ENCODE data around the gene CFAP61. TPM values are rescaled to one million over a fixed set of nuclear protein-coding genes. Genes with fewer than 3 reads are reported as not detected.
A peak's percentile ranks its signal among the peaks of the same experiment; 100 is the strongest.

The CFAP61 gene
- total RNA-seq, 6 donors from 2014 or later: 0.37 to 14.3 (median 6.1) TPM

DNA sequence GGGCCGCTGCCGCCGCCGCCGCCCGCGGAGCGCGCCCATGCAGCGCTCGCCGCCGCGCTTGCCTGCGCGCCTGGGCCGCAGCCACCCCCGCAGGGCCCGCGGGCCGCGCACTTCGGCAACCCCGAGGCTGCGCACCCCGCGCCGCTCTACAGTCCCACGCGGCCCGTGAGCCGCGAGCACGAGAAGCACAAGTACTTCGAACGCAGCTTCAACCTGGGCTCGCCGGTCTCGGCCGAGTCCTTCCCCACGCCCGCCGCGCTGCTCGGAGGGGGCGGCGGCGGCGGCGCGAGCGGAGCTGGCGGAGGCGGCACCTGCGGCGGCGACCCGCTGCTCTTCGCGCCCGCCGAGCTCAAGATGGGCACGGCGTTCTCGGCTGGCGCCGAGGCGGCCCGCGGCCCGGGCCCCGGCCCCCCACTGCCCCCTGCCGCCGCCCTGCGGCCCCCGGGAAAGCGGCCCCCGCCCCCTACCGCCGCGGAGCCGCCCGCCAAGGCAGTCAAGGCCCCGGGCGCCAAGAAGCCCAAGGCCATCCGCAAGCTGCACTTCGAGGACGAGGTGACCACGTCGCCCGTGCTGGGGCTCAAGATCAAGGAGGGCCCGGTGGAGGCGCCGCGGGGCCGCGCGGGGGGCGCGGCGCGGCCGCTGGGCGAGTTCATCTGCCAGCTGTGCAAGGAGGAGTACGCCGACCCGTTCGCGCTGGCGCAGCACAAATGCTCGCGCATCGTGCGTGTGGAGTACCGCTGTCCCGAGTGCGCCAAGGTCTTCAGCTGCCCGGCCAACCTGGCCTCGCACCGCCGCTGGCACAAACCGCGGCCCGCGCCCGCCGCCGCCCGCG, 316.3 kb downstream of the CFAP61 start:
- Histone ChIP-seq H3K4me1 (peaks cover 34 to 56% (median 38%) of the 10 kb centered on the region in 4 donors), H3K9me3 (no peaks in the 10 kb centered on the region), H3K4me3 (peak overlapping the region in 3 of 4 donors; percentile 35 to 37 (median 35)), H3K36me3 (no peaks in the 10 kb centered on the region), H3K27me3 (peaks cover 0 to 76% (median 51%) of the 10 kb centered on the region in 4 donors), H3K27ac (no peak overlapping the region)
- TF ChIP-seq EP300 (IDR thresholded peaks at IDR 0.05): no peak
- no peak for TF ChIP-seq POLR2A (IDR thresholded peaks at IDR 0.05)
- TF ChIP-seq CTCF (IDR thresholded peaks at IDR 0.05): no peak
- TF ChIP-seq POLR2AphosphoS5 (IDR thresholded peaks at IDR 0.05): no peak
- ATAC-seq (ENCODE audit: low FRiP score in 2 of 2) (no peak), DNase-seq (peak in 1 of 2 donors; percentile 80)
- WGBS, 2 donors: 2% methylated on average over 22 to 24 of the region's 130 CpGs

- no peaks in the 10 kb centered on the region for H3K9me3 ChIP-seq
- H3K36me3 ChIP-seq: no peaks in the 10 kb centered on the region
- WGBS, 2 donors: 5 to 8% methylated on average over 13 to 41 of the region's 86 CpGs
- TF ChIP-seq POLR2AphosphoS5 (IDR thresholded peaks at IDR 0.05) (no peak), POLR2A (IDR thresholded peaks at IDR 0.05) (no peak), CTCF (IDR thresholded peaks at IDR 0.05) (no peak), EP300 (IDR thresholded peaks at IDR 0.05) (no peak)
- peak overlapping the region in 3 of 4 donors; percentile 35 to 37 (median 35) for H3K4me3 ChIP-seq
- peak in 1 of 2 donors; percentile 82 for DNase-seq
- H3K27ac ChIP-seq: no peak overlapping the region
- no peak for ATAC-seq (ENCODE audit: low FRiP score in 2 of 2)
- H3K27me3 ChIP-seq: peaks cover 0 to 68% (median 43%) of the 10 kb centered on the region in 4 donors
- H3K4me1 ChIP-seq: peaks cover 26 to 47% (median 30%) of the 10 kb centered on the region in 4 donors
Measured at GRCh38 chr20:20369250-20370093, 317.1 kb downstream of the CFAP61 start.

- no peak for ATAC-seq (ENCODE audit: low FRiP score in 2 of 2)
Measured at GRCh38 chr20:20370094-20370575, 317.8 kb downstream of the CFAP61 start.

GRCh38 chr20:20371083-20371482, 318.8 kb downstream of the CFAP61 start:
- no peak for DNase-seq
- no peak for TF ChIP-seq EP300 (IDR thresholded peaks at IDR 0.05)
- no peak overlapping the region for H3K4me3 ChIP-seq
- peaks cover 0 to 54% (median 31%) of the 10 kb centered on the region in 4 donors for H3K27me3 ChIP-seq
- H3K9me3 ChIP-seq: no peaks in the 10 kb centered on the region
- H3K4me1 ChIP-seq: peaks cover 24 to 36% (median 28%) of the 10 kb centered on the region in 4 donors
- WGBS, 2 donors: 23 to 32% methylated on average over 7 of the region's 7 CpGs
- H3K27ac ChIP-seq: no peak overlapping the region
- ATAC-seq (ENCODE audit: low FRiP score in 2 of 2): no peak
- H3K36me3 ChIP-seq: no peaks in the 10 kb centered on the region

More at GRCh38 chr20:20370094-20370575, 317.8 kb downstream of the CFAP61 start:
- WGBS, 2 donors: 15 to 16% methylated on average over 10 of the region's 10 CpGs
- Histone ChIP-seq H3K9me3 (no peaks in the 10 kb centered on the region), H3K36me3 (no peaks in the 10 kb centered on the region), H3K4me1 (peaks cover 24 to 41% (median 28%) of the 10 kb centered on the region in 4 donors), H3K27ac (no peak overlapping the region), H3K4me3 (no peak overlapping the region), H3K27me3 (peaks cover 0 to 61% (median 36%) of the 10 kb centered on the region in 4 donors)
- TF ChIP-seq POLR2AphosphoS5 (IDR thresholded peaks at IDR 0.05) (no peak), EP300 (IDR thresholded peaks at IDR 0.05) (no peak), CTCF (IDR thresholded peaks at IDR 0.05) (no peak), POLR2A (IDR thresholded peaks at IDR 0.05) (no peak)
- DNase-seq: no peak

DNA sequence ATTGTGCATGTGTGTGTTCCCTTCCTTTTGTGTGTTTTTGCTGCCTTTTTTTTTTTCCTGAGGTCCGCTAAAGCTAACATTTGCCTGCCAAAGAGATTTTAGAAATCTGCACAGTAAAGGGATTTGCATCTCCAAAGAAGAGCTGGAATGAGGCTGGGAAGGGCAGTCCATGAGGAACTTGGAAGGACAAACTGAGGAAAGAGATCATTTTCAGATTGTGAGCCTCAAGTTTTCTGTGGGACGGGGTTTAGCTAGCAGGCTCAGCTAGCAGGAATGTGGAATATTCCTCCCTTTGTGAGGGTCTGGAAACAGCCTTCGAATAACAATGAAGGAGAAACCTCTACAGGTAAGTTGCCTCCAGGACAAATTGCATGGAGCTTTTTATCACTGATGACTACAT, 319.3 kb downstream of the CFAP61 start:
- Histone ChIP-seq H3K4me1 (peaks cover 24 to 34% (median 27%) of the 10 kb centered on the region in 4 donors), H3K27ac (no peak overlapping the region), H3K27me3 (peaks cover 0 to 48% (median 29%) of the 10 kb centered on the region in 4 donors), H3K4me3 (no peak overlapping the region), H3K9me3 (no peaks in the 10 kb centered on the region), H3K36me3 (no peaks in the 10 kb centered on the region)
- TF ChIP-seq POLR2AphosphoS5 (IDR thresholded peaks at IDR 0.05) (no peak), EP300 (IDR thresholded peaks at IDR 0.05) (no peak), POLR2A (IDR thresholded peaks at IDR 0.05) (no peak), CTCF (IDR thresholded peaks at IDR 0.05) (no peak)
- ATAC-seq (ENCODE audit: low FRiP score in 2 of 2) (no peak), DNase-seq (no peak)
- 24 to 31% methylated on average over 3 of the region's 3 CpGs for WGBS, 2 donors
